Renal cortical epithelial cell (primary cell): ENCODE data around the gene CENPB. TPM values are rescaled to one million over a fixed set of nuclear protein-coding genes. Genes with fewer than 3 reads are reported as not detected.
"Not testable (repeated sequence)": the region's sequence is repeated elsewhere in the genome, so short reads cannot be mapped to it uniquely, and the experiment has no call there.

Source experiments
- DNase-seq: peaks from one replicate; pipeline ENCODE4 v3.0.0-alpha.2; 2011; ENCODE audit warnings: low read depth
- total RNA-seq: library from RNA; depleted of rRNA; stranded (reverse); fragments of >200 nt; gene quantifications from 2 replicates; pipeline ENCODE4 v1.2.3, GENCODE V29; 2014

CENPB gene, protein sequence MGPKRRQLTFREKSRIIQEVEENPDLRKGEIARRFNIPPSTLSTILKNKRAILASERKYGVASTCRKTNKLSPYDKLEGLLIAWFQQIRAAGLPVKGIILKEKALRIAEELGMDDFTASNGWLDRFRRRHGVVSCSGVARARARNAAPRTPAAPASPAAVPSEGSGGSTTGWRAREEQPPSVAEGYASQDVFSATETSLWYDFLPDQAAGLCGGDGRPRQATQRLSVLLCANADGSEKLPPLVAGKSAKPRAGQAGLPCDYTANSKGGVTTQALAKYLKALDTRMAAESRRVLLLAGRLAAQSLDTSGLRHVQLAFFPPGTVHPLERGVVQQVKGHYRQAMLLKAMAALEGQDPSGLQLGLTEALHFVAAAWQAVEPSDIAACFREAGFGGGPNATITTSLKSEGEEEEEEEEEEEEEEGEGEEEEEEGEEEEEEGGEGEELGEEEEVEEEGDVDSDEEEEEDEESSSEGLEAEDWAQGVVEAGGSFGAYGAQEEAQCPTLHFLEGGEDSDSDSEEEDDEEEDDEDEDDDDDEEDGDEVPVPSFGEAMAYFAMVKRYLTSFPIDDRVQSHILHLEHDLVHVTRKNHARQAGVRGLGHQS
- 72.6 and 80.4 TPM in 2 replicates for total RNA-seq

- DNase-seq, result no peak
Measured at GRCh38 chr20:3786665-3787323, at the start of gene CENPB. Gene CENPB (minus strand): TSS chr20:3786740. CDS start chr20:3786483, 257 bp downstream.

GRCh38 chr20:3836132-3836531 lies 49.6 kb upstream of the CENPB start:
- no peak for DNase-seq

DNA sequence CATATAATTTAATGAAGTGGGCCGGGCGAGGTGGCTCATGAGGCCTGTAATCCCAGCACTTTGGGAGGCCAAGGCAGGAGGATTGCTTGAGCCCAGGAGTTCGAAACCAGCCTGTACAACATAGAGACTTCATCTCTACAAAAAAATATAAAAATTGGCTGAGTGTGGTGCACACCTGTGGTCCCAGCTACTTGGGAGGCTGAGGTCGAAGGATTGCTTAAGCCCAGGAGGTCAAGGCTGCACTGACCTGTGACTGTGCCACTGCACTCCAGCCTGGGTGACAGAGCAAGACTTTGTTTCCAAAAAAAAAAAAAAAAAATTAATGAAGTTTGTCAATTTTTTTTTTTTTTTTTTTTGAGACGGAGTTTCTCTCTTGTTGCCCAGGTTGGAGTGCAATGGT lies 43.4 kb upstream of the CENPB start:
- not testable (repeated sequence) for DNase-seq

DNA sequence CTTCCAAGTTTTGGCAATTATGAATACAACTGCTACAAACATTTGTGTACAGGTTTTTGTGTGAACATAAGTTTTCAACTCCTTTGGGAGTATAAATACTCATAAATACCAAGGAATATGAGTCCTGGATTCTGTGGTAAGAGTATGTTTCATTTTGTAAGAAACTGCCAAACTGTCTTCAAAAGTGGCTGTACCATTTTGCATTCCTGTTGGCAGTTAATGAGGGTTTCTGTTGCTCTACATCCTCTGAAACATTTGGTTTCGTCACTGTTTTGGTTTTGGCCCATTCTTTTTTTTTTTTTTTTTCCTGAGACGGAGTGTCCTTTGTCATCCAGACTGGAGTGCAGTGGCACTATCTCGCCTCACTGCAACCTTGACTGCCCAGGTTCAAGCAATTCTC lies 42.3 kb upstream of the CENPB start:
- DNase-seq, result no peak

DNA sequence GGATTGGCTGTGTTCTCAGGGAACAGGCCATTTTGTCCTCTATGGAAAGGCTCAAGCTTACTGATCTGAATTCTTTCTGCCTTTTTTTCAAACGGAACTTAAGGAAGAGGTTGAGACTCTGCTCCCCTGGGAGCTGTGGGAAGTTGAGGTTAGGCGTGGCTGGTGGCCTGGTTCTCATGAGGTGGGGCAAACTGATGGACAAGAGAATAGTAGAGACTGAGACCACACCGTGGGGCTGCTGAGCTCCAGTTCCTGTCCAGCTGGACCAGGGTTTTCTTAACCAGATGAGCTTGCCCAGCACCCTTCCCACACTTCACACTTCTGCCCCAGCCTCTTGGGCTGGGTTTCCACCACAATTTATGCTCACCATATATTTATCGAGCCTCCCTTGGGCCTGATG lies 39.9 kb upstream of the CENPB start:
- DNase-seq, result no peak

- no peak for DNase-seq
Measured at GRCh38 chr20:3825526-3825925, 39.0 kb upstream of the CENPB start.

GRCh38 chr20:3823881-3824280 lies 37.3 kb upstream of the CENPB start:
- DNase-seq, result no peak

- no peak for DNase-seq
Measured at GRCh38 chr20:3821996-3822395, 35.5 kb upstream of the CENPB start.

DNA sequence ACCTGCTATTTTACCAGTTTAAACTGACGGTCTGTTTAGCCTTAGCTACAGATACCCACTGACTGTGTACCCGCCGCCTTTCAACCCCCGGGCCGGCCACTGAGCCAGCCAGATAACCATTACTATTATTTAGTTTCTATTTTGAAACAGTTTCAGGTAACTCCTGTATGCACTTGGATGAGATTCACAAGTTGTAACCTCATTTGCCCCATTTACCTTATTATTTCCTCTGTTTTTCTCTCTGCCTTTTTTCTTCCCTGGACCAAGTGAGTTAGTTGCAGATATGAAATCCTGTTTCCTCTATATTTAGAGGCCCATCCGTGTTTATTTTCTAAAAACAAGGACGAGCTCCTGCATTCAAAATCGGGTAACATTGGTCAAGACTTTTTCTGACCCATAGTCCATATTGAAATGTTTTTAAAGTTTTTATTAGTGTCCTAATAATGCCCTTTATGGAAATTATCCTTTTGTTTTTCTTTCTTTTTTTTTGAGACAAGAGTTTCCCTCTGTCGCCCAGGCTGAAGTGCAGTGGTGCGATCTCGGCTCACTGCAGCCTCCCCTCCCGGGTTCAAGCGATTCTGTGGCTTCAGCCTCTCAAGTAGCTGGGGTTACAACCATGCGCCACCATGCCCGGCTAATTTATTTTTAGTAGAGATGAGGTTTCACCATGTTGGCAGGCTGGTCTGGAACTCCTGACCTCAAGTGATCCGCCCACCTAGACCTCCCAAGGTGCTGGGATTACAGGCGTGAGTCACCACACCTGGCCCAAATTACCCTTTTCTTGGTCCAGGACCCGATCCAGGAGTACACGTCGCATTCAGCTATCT lies 34.6 kb upstream of the CENPB start:
- no peak for DNase-seq

DNA sequence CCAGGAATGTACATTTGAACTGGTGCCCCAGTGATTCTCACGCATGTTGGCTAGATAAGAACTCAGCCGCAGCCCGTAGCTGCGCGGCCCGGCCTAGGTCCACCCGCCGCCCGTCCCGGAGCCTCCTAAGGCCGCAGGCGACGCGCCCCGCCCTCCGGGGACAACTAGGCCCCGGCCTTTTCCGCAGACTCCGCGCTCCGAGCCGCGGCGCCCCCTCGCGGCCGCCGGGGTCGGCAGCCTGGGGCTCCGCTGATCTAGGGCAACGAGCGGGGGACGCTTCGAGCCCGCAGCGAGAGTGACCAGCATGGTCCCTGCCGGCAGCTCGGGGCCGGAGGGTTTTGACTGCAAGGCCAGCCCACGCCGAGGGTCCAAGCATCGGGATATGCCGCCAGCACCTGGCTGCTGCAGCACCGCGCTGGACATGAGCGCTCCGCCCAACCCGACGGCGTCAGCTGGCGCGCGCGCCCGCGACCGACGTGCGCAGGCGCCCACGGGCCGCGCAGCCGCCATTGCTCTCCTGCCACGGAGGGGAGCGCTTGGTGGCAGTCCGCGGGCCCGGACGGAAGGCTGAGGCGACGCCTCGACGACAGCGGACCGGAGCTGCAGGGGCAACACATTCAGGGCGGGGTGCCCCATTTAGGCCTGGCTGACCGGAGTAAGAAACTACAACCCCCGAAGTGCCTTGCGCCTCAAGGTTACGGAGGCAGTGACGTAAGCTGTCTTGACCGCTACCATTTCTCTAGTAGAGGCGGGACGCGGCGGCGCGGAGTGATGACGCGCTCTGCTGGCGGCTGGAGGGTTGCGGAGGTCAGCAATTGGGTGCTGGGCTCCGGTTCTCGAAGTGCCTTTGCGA lies 33.7 kb upstream of the CENPB start, which contains the start of gene AP5S1:
Gene AP5S1, plus strand, starts transcription at position 500 of the 853 bp plus-strand sequence. CDS start 1,571 bp downstream, outside the sequence.
- peak; percentile 89 for DNase-seq

DNA sequence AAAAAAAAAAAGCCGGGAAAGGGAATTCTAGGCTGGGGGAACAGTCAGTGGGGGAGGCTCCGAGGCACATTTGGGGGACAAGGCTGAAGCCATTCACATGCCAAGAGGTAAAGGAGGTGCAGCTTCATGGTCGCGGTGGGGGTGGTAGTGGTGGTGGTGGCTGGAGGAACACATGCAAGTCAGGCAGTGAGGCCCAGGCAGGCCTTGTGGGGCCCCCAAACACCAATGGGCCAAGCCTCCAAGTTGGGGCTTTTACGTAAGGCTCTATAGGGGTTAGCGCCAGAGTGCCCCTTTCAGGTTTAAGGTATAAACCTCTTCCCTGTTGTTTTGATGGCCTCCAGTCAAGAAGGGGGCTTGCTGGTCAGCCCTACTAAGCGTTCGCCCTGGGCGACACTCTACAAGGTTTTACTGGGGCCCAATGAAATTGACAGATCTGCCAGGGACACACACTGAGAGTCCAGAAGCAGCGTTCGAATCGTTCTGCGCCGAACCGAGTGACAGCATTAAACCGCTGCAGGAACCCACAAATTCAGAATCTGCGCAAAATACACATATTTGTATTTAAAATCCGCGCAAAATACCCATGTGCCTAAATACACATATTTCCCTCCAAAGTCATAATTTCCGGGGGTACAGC lies 33.0 kb upstream of the CENPB start:
- no peak for DNase-seq

- peak; percentile 72 for DNase-seq
Measured at GRCh38 chr20:3818155-3819151, 31.9 kb upstream of the CENPB start.

- no peak for DNase-seq
Measured at GRCh38 chr20:3815703-3816315, 29.3 kb upstream of the CENPB start.

DNA sequence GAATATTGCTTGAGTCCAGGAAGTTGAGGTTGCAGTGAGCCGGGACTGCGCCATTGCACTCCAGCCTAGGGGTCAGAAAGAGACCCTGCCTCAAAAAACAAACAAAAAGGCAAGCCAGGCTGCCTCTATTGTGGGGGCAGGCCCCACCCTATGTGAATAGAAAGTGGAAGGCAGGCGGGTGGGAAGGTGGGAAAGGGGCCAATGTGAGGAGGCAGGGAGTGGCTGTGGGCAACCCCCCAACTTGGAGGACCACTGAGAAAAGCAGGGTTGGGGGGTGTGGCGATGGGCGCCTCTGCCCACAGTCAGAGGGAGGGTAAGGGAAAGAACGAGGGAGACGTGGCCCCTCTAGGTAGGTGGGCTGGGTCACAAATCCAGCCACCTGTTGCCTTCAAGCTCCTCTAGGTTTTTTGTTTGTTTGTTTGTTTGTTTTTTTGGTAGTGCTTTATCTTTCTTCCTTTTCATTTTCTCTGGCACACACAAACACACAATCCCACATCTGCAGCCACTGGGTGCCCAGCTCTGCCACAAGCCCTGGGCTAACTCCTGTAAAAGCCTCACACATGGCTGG lies 28.5 kb upstream of the CENPB start:
- no peak for DNase-seq

DNA sequence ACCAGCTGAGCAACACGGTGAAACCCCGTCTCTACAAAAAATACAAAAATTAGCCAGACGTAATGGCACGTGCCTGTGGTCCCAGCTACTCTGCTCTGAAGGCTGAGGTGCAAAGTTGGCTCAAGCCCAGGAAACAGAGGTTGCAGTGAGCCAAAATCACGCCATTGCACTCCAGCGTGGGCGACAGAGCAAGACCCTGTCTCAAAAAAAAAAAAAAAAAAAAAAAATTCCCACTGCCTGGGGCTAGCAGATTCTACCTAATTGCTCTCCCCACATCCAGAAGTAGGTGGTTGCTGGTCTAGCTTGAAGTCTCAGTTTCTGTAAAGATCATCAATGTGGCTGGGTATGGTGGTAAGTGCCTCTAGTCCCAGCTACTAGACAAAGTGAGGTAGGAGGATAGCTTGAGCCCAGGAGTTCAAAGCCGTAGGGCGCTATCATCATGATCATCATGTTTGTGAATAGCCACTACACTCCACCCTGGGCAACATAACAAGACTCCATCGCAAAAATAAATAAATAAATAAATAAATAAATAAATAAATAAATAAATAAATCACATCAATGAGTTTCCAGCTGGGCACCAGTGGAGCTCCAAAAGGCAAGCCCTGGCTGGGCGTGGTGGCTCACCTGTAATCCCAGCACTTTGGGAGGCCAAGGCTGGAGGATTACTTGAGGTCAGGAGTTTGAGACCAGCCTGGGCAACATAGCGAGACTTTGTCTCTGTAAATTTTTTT lies 27.5 kb upstream of the CENPB start:
- no peak for DNase-seq

GRCh38 chr20:3812975-3813847 lies 26.7 kb upstream of the CENPB start:
- DNase-seq, result no peak

DNA sequence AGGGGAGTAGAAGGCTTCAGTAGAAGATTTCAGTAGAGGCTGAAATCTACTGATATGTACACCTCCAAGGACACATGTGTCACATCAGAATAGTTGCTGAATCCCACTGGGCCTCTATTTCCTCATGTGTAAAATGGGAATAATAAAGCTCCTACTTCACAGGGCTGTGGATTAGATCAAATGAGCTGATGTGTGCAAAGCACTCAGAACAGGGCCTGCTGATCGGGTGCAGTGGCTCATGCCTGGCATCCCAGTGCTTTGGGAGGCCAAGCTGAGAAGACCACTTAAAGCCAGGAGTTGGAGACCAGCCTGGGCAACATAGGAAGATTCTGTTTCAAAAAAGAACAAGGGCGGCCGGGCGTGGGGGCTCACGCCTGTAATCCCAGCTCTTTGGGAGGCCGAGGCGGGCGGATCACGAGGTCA lies 25.7 kb upstream of the CENPB start:
- no peak for DNase-seq
